RWPE1 (cell line): ENCODE results near the gene TBXAS1.

Source experiments
- CTCF ChIA-PET: fragments of 350-600 bp; sonication (Branson Sonifier 250); formaldehyde crosslinking; extraction: SDS; loops from one replicate; lab custom pipeline; 2021; lab: Yijun Ruan, JAX
- POLR2A ChIA-PET: fragments of 400-600 bp; formaldehyde crosslinking; extraction: SDS; loops from one replicate; lab custom pipeline; 2020; ENCODE audit warnings: antibody characterized with exemption; ENCODE audit not compliant: low non-redundant PET; lab: Yijun Ruan, JAX
- DNase-seq: peaks from one replicate; pipeline ENCODE4 v3.0.0; 2012; ENCODE audit warnings: low spot score
- H3K27ac ChIP-seq: fragments of 450-650 bp; 2 replicates; pipeline ENCODE4 v1.5.1; 2017
- TF ChIP-seq, protein P1 (sequence below): fragments of 450-650 bp; conservative IDR thresholded peaks from 2 replicates; pipeline ENCODE4 v1.5.1; 2017; ENCODE audit warnings: low read depth, mild to moderate bottlenecking

TBXAS1 gene

DNA sequence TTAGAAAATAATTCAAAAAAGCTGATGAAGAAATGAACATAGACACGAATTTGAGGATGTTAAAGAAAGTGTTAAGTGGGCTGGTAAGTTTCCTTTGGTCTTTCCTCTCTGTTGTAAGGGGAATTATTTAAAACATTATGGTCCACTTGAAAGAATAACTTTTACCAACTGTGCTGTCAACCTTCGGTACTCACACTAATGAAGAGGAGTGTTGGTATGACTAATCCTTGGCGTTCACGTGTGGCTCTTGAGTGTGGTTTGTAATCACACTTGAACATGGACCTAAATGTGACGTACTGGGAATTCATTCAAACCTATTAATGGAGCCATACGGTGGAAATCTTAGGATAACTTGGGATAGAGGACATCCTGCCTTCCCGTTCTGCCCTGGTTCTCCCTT lies 41.3 kb downstream of the TBXAS1 start:
- ChIA-PET CTCF (no interaction called here), POLR2A (no interaction called here)
- TF ChIP-seq, protein P1, sequence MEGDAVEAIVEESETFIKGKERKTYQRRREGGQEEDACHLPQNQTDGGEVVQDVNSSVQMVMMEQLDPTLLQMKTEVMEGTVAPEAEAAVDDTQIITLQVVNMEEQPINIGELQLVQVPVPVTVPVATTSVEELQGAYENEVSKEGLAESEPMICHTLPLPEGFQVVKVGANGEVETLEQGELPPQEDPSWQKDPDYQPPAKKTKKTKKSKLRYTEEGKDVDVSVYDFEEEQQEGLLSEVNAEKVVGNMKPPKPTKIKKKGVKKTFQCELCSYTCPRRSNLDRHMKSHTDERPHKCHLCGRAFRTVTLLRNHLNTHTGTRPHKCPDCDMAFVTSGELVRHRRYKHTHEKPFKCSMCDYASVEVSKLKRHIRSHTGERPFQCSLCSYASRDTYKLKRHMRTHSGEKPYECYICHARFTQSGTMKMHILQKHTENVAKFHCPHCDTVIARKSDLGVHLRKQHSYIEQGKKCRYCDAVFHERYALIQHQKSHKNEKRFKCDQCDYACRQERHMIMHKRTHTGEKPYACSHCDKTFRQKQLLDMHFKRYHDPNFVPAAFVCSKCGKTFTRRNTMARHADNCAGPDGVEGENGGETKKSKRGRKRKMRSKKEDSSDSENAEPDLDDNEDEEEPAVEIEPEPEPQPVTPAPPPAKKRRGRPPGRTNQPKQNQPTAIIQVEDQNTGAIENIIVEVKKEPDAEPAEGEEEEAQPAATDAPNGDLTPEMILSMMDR, result no peak
- no peak for DNase-seq
- no peak overlapping the region for H3K27ac ChIP-seq

DNA sequence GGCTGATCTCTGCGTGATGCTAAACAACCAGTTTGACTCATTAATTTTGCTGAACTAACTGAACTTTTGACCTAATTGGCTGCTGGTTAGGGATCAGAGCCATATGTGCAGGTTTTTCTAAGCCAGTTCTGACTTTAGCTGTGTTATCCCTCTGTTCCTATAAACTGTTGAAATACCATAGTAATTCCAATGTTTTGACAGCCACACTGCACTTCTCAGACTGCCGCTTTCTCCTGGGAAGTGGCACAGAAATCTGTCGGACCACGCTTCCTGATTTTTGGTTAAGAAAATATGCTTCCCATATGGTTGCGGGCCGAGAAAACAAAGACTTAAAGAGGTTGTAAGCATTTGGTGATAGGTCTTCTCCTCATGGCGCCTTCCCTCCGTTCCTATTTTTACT lies 42.3 kb downstream of the TBXAS1 start:
- DNase-seq, result no peak
- H3K27ac ChIP-seq, result no peak overlapping the region
- CTCF ChIA-PET, result no interaction called here
- POLR2A ChIA-PET, result no interaction called here
- TF ChIP-seq, protein P1, result no peak

DNA sequence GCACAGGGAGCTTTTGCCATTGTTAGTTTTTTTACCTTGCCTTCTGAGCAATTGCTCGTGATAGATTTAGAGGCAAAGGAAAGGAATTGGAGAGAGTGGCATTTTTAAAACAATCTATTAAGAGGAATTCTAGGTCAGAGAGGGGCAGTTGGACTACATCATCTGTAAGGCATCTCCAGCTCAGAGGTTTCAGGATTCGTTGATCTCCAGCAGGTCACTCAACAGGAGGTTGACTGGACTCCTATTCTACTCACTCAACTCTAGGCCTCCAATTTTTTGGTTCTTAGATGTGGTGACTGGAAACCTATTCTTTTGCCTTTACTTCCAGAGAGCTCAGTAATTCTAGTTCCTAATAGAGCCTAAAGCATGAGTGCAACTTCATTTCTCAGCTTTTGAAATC lies 42.8 kb downstream of the TBXAS1 start:
- TF ChIP-seq, protein P1, result no peak
- no peak overlapping the region for H3K27ac ChIP-seq
- ChIA-PET CTCF (no interaction called here), POLR2A (no interaction called here)
- DNase-seq, result no peak

DNA sequence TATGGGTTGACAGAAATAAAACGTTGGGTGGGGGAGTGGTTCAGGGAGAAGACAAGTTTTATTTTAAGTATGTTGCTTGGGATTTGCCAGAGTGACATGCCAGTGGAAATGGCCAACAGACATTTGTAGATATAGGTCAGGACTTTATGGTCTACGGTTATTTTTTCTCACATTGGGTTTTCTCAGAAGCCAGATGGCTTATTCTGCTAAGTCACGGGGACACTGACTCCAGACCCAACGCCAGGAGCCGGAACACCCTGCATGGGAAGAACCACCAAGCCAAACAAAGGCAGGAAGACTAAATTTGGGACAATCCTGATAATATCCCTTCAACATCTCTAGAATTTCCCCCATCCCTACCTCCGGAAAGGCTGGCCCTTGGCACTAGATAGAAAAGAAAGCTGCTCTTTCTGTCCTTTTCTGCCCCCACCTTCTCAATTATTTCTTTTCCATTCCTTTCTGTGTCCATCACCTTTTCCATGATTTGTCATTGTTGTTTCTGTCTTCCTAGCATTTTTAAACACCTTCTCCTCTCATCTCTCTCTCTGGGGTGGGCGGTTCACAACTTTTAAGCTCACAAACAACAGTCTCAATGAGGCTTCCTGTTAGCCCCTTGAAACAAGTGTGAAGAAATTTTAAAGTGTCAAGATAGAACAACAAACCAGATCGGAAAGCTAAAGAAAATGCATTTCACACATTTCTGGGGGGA lies 44.7 kb downstream of the TBXAS1 start:
- POLR2A ChIA-PET, result no interaction called here
- TF ChIP-seq, protein P1, result no peak
- CTCF ChIA-PET, result interaction anchor here (0.6 kb wide), 1 partner anchor 77 kb away, joined by 3 read pairs; no protein-coding TSS in a partner anchor
- DNase-seq, result no peak
- no peak overlapping the region for H3K27ac ChIP-seq

DNA sequence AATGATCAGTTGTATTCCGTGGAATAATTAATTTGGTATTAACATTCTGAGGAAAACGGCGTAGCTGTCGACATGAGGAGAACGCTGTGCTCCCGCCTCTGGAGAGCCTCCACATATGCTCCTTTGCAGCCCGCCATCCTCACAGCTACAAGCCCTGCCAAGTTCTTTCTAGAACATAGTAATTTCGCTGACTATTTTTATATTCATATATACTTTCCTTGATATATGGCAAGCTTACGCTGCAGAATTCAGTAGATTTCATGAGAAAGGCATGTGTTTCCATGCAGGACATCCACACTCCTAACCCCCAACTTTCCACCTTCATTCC lies 45.2 kb downstream of the TBXAS1 start:
- TF ChIP-seq, protein P1, result no peak
- ChIA-PET CTCF (interaction anchor here (0.6 kb wide), 1 partner anchor 77 kb away, joined by 3 read pairs; no protein-coding TSS in a partner anchor), POLR2A (no interaction called here)
- DNase-seq, result no peak
- H3K27ac ChIP-seq, result no peak overlapping the region

DNA sequence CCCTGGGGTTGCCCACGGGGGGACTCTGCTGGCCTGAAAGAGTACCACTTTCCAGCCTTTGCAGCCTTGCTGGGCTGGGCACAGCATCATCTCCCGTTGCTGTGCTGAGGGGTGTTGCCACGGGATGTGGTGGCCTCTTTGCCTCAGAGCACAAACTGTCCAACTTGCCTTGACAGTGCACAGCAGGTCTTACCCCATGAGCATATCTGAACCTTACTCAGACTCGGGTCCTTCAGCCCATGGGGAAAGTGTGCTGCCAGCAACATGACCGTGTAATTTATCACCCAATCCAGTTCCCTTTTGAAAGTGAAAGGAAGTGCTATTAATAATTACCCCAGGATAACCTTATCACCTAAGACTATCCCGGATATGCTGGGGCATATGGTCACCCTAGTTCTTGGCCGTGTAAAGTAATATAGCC lies 46.8 kb downstream of the TBXAS1 start:
- POLR2A ChIA-PET, result no interaction called here
- TF ChIP-seq, protein P1, result no peak
- no peak for DNase-seq
- H3K27ac ChIP-seq, result no peak overlapping the region
- CTCF ChIA-PET, result no interaction called here
